ENCODE measurements around the gene RBL2. TPM values are rescaled to one million over a fixed set of nuclear protein-coding genes. Genes with fewer than 3 reads are reported as not detected.
"Not testable (repeated sequence)": the region's sequence is repeated elsewhere in the genome, so short reads cannot be mapped to it uniquely, and the experiment has no call there.

RBL2 gene
- total and polyA plus RNA-seq, 2 donors (not counting 1 experiment from before 2014, with no cell fraction given): 70.7 to 171 TPM

DNA sequence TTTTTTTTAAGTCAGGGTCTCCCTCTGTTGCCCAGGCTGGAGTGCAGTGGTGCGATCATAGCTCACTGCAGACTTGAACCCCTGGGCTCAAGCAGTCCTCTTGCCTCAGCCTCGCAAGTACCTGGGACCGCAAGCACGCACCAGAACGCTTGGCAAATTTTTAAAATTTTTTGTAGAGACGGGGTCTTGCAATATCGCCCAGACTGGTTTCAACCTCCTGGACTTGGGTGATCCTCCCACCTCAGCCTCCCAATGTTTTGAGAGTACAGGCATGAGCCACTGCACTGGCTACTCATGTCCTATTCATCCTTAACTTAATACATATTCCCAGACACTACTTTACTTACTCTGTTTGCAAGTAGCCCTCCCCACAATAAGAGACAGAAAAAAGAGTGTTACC lies 16.3 kb upstream of the RBL2 start:
- Mint-ChIP-seq H3K4me3 (no peak overlapping the region), H3K27me3 (peaks cover 19% of the 10 kb centered on the region), H3K9me3 (ENCODE audit: insufficient read depth) (no peaks in the 10 kb centered on the region), H3K27ac (no peak overlapping the region), H3K4me1 (no peaks in the 10 kb centered on the region)
- intact Hi-C loops (cut with micrococcal nuclease): no loop called here
- DNase-seq: no peak
- TF ChIP-seq EZH2 (IDR thresholded peaks at IDR 0.05; ENCODE audit: borderline replicate concordance, insufficient read depth, low read depth, low read length, poor library complexity, severe bottlenecking): no peak
- TF ChIP-seq, protein P1, sequence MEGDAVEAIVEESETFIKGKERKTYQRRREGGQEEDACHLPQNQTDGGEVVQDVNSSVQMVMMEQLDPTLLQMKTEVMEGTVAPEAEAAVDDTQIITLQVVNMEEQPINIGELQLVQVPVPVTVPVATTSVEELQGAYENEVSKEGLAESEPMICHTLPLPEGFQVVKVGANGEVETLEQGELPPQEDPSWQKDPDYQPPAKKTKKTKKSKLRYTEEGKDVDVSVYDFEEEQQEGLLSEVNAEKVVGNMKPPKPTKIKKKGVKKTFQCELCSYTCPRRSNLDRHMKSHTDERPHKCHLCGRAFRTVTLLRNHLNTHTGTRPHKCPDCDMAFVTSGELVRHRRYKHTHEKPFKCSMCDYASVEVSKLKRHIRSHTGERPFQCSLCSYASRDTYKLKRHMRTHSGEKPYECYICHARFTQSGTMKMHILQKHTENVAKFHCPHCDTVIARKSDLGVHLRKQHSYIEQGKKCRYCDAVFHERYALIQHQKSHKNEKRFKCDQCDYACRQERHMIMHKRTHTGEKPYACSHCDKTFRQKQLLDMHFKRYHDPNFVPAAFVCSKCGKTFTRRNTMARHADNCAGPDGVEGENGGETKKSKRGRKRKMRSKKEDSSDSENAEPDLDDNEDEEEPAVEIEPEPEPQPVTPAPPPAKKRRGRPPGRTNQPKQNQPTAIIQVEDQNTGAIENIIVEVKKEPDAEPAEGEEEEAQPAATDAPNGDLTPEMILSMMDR (IDR thresholded peaks at IDR 0.05): no peak
- Histone ChIP-seq H3K9me3 (ENCODE audit: control extremely low read depth in 1 of 3, control insufficient read depth in 2 of 3, insufficient read depth in 1 of 3, low read length in 2 of 3) (peaks cover 0 to 9% (median 0%) of the 10 kb centered on the region in 3 donors), H3K4me1 (ENCODE audit: control insufficient read depth in 2 of 2, insufficient read depth in 2 of 2, low read length in 2 of 2) (no peaks in the 10 kb centered on the region), H4K20me1 (ENCODE audit: control insufficient read depth, insufficient read depth, low read length, poor library complexity, severe bottlenecking) (no peaks in the 10 kb centered on the region), H2AFZ (ENCODE audit: insufficient read depth, low read depth, low read length, poor library complexity, severe bottlenecking) (no peak overlapping the region), H3K9ac (ENCODE audit: low read length) (no peak overlapping the region), H3K4me3 (ENCODE audit: control extremely low read depth in 1 of 5, extremely low read depth in 1 of 5, insufficient read depth in 1 of 5, low read depth in 2 of 5, low read length in 4 of 5) (no peak overlapping the region), H3K27ac (ENCODE audit: low read length in 2 of 2) (no peak overlapping the region), H3K27me3 (replicated peaks in 1 of 4; ENCODE audit: control extremely low read depth in 1 of 4, control insufficient read depth in 3 of 4, insufficient read depth in 4 of 4, low read length in 3 of 4) (peaks cover 0 to 7% (median 3%) of the 10 kb centered on the region in 4 experiments), H3K79me2 (ENCODE audit: control insufficient read depth, insufficient read depth, low read length) (no peaks in the 10 kb centered on the region), H3K36me3 (replicated peaks in 1 of 2; ENCODE audit: control extremely low read depth in 1 of 2, control insufficient read depth in 1 of 2, extremely low read depth in 1 of 2, insufficient read depth in 2 of 2, low read length in 1 of 2) (no peaks in the 10 kb centered on the region), H3K4me2 (replicated peaks; ENCODE audit: low read depth, low read length, poor library complexity, severe bottlenecking) (no peak overlapping the region)
- POLR2A ChIA-PET: no interaction called here
- ATAC-seq (ENCODE audit: low read depth): no peak
- WGBS (ENCODE audit: insufficient coverage): 99% methylated on average over 7 of the region's 7 CpGs
- CTCF ChIA-PET: no interaction called here

DNA sequence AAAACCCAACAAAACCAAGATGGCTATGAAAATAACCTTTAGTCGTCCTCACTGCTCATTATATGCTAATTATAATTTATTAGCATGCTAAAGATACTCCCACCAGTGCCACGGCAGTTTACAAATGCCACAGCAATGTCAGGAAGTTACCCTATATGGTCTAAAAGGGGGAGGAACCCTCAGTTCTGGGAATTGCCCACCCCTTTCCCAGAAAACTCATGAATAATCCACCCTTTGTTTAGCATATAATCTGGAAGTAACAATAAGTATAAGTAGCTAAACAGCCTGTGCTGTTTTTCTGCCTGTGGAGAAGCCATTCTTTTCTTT lies 14.9 kb upstream of the RBL2 start:
- peaks cover 0 to 14% (median 0%) of the 10 kb centered on the region in 3 donors for H3K9me3 ChIP-seq (ENCODE audit: control extremely low read depth in 1 of 3, control insufficient read depth in 2 of 3, insufficient read depth in 1 of 3, low read length in 2 of 3)
- peaks cover 17% of the 10 kb centered on the region for H3K27me3 Mint-ChIP-seq
- H3K4me3 Mint-ChIP-seq; H3K4me2 ChIP-seq (replicated peaks; ENCODE audit: low read depth, low read length, poor library complexity, severe bottlenecking); DNase-seq; intact Hi-C loops (cut with micrococcal nuclease); H3K9me3 Mint-ChIP-seq (ENCODE audit: insufficient read depth); ATAC-seq (ENCODE audit: low read depth); POLR2A ChIA-PET; H3K27ac ChIP-seq (ENCODE audit: low read length in 2 of 2); H2AFZ ChIP-seq (ENCODE audit: insufficient read depth, low read depth, low read length, poor library complexity, severe bottlenecking); H3K27me3 ChIP-seq (replicated peaks in 1 of 4; ENCODE audit: control extremely low read depth in 1 of 4, control insufficient read depth in 3 of 4, insufficient read depth in 4 of 4, low read length in 3 of 4); H3K36me3 ChIP-seq (replicated peaks in 1 of 2; ENCODE audit: control extremely low read depth in 1 of 2, control insufficient read depth in 1 of 2, extremely low read depth in 1 of 2, insufficient read depth in 2 of 2, low read length in 1 of 2); H4K20me1 ChIP-seq (ENCODE audit: control insufficient read depth, insufficient read depth, low read length, poor library complexity, severe bottlenecking); H3K79me2 ChIP-seq (ENCODE audit: control insufficient read depth, insufficient read depth, low read length); H3K4me3 ChIP-seq (ENCODE audit: control extremely low read depth in 1 of 5, extremely low read depth in 1 of 5, insufficient read depth in 1 of 5, low read depth in 2 of 5, low read length in 4 of 5); H3K9ac ChIP-seq (ENCODE audit: low read length); CTCF ChIA-PET; H3K4me1 ChIP-seq (ENCODE audit: control insufficient read depth in 2 of 2, insufficient read depth in 2 of 2, low read length in 2 of 2); H3K27ac Mint-ChIP-seq; H3K4me1 Mint-ChIP-seq: not testable (repeated sequence)
- WGBS (ENCODE audit: insufficient coverage): no CpG with 5 or more reads among the region's 2 CpGs

Data from B cell (primary cell).